Embryonic facial prominence (tissue), 1 donor: ENCODE results near the gene CTCFL.
"Not testable (repeated sequence)": the region's sequence is repeated elsewhere in the genome, so short reads cannot be mapped to it uniquely, and the experiment has no call there.

ENCODE experiments used
- DNase-seq: peaks from one replicate; pipeline ENCODE4 v3.0.0-alpha.2; 2016; ENCODE audit errors: extremely low spot score

CTCFL gene

GRCh38 chr20:57480444-57481160, 44.3 kb downstream of the CTCFL start:
- DNase-seq, result no peak

- DNase-seq, result no peak
Measured at GRCh38 chr20:57479196-57479595, 45.7 kb downstream of the CTCFL start.

- no peak for DNase-seq
Measured at GRCh38 chr20:57478176-57478575, 46.8 kb downstream of the CTCFL start.

- DNase-seq, result no peak
Measured at GRCh38 chr20:57476641-57477461, 48.1 kb downstream of the CTCFL start.

- no peak for DNase-seq
Measured at GRCh38 chr20:57476084-57476526, 48.8 kb downstream of the CTCFL start.

GRCh38 chr20:57475388-57476083, 49.4 kb downstream of the CTCFL start:
- no peak for DNase-seq

GRCh38 chr20:57474816-57475215, 50.1 kb downstream of the CTCFL start:
- DNase-seq, result no peak

GRCh38 chr20:57474205-57474604, 50.7 kb downstream of the CTCFL start:
- no peak for DNase-seq

- no peak for DNase-seq
Measured at GRCh38 chr20:57473246-57474048, 51.5 kb downstream of the CTCFL start.

GRCh38 chr20:57472474-57472873, 52.5 kb downstream of the CTCFL start:
- not testable (repeated sequence) for DNase-seq

GRCh38 chr20:57471496-57472372, 53.2 kb downstream of the CTCFL start:
- no peak for DNase-seq

GRCh38 chr20:57470666-57471495, 54.1 kb downstream of the CTCFL start:
- DNase-seq, result no peak

- DNase-seq, result no peak
Measured at GRCh38 chr20:57470212-57470522, 54.8 kb downstream of the CTCFL start.

- DNase-seq, result no peak
Measured at GRCh38 chr20:57469418-57470211, 55.3 kb downstream of the CTCFL start.

GRCh38 chr20:57468523-57469417, 56.2 kb downstream of the CTCFL start:
- DNase-seq, result no peak

- DNase-seq, result no peak
Measured at GRCh38 chr20:57467742-57468141, 57.2 kb downstream of the CTCFL start.

- no peak for DNase-seq
Measured at GRCh38 chr20:57465943-57466342, 59.0 kb downstream of the CTCFL start.

GRCh38 chr20:57465486-57465885, 59.5 kb downstream of the CTCFL start:
- no peak for DNase-seq
